Stimulated activated CD4-positive, alpha-beta T cell treated with anti-CD3 and anti-CD28 coated beads, TNF-alpha, amount 100 ng/mL, for 4 hours (primary cell): ENCODE data around the gene HBS1L.
A peak's percentile ranks its signal among the peaks of the same experiment; 100 is the strongest.

Experiments used
- DNase-seq, 3 experiments: peaks; one replicate each; pipeline ENCODE4 v3.0.0-alpha.2; 2020; ENCODE audit warnings: low read depth in 3 of 3

HBS1L gene

DNA sequence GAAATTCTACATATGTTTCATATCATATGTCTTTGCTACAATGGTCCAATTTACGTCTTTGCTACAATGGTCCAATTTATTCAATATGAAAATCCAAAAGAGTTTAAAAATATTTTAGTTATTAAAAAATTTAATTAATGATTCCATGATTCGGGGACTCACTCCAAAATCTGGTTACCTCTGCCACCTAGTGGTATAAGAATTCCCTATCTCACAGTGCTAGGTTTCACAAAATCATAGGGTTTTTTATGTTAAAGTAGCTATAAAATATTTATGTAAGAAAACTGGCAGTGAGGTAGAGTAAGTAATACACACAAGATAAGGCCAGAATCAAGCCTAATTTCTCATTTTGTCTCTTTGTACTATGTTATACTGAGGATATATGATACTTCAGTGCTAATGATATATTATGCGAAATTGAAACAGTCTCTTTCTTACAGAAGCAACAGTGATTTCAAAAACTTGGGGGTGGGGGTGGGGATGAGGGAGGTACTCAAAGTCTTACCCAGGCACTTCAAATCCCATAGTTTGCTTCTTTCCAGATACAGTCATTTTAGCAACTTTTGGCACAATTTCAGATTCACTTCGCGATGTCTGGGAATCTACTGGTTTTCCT, 52.3 kb downstream of the HBS1L start:
- DNase-seq, result no peak

GRCh38 chr6:134999107-134999506, 55.5 kb downstream of the HBS1L start:
- DNase-seq, result no peak

- DNase-seq, result no peak
Observed at GRCh38 chr6:134997133-134997995, 57.3 kb downstream of the HBS1L start.

DNA sequence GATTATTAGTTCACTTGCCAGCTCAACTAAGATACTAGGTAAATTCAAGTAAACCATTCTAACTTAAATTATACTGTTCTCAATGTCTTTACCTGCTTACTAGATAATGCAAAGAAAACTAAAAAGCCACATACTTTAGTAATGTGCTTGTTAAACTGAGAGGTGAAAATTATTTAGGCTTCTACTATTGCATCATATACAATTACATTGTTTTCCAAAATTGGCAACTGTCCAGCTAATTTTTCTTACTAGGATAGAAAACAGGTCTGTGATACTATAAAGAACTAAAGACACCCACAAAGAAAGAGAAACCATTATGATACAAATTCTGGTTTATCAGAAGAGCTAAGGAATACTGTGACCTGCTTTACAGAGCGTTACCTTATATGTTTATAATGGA, 59.1 kb downstream of the HBS1L start:
- no peak for DNase-seq

- no peak for DNase-seq
Observed at GRCh38 chr6:134994431-134994830, 60.2 kb downstream of the HBS1L start.

DNA sequence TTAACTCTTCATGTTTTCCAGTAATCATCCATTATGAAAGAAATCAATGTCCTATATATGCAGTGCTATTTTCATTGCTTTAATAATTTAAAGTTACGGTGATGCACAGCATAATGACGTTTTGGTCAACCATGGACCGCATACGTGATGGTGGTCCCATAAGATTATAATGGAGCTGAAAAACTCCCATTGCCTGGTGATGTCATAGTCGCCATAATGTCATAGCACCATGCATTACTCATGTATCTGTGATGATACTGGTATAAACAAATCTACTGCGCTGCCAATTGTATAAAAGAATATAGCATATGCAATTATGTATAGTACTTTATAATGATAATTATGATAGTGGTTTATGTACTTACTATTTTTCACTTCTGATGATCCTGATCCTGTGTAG, 62.5 kb downstream of the HBS1L start:
- no peak for DNase-seq

DNA sequence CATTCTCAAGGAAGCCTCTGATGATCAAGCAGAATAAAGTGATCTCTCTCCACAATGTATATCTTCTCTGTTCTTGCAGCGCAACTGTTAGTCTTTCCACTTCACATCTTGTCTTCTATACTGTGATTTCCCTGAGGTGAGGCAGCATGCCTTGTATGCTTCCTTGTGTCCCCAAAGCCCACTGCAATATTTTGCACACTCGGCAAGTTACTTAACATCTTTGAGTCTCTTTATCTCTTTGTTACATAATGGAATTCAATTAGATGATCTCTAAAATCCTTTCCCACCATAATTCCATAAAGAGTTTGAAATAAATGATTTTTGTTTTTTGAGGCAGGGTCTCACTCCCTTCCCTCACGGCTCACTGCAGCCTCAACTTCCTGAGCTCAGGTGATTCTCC, 64.4 kb downstream of the HBS1L start:
- no peak for DNase-seq

DNA sequence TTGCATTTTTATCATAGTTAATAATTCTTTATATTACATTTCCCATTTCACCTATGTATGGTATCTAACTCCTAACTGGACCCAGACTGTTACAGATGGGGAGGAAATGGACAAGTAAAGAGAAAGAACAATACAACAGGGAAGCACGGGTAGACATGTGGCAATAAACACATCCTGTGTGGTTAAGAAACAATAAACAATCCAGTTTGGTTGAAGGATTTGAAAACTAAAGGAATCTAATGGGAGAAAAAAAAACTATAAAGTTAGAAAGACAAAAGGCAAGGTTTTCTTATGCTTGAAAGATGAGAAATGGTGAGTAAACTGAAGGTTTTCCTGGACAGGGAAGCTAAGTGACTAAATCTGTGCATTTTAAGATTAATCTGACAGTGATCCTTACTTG, 69.8 kb downstream of the HBS1L start:
- no peak for DNase-seq

GRCh38 chr6:134983823-134984222, 70.8 kb downstream of the HBS1L start:
- DNase-seq, result no peak

DNA sequence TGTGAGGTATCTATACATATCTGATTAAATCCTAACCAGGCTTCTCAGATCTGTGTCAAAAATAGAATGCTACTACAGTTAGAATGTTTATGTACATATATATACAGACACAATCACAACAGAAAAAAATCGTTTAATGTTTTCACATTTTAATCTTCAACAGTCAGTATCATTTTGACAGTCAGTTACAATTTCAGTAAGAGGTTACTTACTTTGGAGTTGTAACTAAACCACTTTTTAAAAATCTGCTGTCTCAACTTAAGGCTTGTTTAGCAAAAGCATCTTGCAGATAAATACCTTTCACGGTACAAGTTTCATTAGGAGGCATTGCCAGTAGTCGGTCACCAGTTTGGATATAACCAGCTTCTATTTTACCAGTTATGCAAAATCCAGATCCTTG, 72.5 kb downstream of the HBS1L start:
- no peak for DNase-seq

DNA sequence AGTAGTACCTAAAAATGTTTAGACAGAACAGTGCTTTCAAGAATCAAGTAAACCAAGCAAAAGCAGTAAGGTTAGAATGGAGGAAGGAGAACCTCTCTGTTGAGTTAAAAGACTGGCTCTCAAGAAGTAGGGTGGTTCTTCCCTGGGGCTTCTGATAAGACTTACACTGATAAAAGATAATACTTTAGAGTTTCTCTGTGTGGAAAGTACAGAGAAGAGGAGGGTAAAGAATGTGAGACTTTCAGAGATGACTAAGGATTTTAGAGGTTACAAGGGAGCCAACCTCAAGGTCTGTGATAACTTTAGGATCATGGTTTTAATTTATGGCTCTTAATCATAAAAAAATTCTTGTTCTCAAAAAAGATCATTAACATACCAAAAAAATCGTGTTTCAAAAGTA, 73.8 kb downstream of the HBS1L start:
- no peak for DNase-seq

DNA sequence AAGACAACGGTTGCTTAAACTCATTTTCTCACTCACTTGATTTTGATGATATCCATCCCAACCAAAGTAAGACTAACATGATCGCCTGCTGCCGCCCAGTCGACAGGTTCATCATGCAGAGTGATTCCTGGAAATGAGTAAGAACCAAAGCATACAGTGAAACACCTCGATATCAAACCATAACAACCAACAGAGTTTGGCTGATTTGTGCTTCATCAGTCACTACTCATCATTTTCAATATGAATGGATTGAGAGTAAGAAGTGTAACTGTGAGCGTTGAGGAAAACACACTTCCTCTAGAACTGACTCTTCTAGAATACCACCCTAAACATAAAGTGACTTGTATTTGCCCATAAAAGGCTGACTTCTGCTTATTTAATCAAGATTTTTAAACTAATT, 75.5 kb downstream of the HBS1L start:
- peak in 1 of 3 experiments; percentile 15 for DNase-seq

DNA sequence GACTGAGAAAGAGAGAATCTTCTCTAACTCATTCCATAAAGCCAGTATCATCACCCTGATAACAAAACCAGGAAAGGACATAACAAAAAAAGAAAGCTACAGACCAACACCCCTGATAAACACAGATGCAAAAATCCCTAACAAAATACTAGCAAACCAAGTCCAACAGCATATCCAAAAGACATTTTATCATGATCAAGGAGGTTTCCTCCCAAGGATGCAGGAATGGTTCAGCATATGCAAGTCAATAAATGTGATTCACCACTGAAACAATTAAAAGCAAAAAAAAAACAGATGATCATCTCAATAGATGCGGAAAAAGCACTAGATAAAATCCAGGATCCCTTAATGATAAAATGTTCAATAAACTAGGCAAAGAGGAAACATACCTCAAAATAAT, 80.3 kb downstream of the HBS1L start:
- no peak for DNase-seq

DNA sequence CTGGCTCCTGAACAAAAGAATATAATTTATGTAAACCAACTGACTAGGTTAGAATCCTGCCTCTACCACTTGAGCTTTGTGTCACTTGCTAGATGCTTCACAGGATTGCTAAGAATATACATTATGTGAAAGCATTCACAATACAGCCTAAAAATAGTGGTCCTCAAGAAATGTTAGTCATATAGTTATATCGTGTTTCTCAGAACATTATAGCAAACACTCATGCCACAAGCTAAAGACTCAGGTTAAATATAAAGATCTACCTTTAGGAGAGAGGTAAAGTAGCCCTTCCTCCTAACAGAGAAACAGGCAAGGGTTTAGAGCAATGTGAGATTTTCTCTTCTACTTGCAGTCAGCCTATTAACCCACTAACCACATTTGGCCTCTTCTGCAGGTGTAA, 86.9 kb downstream of the HBS1L start:
- DNase-seq, result no peak

DNA sequence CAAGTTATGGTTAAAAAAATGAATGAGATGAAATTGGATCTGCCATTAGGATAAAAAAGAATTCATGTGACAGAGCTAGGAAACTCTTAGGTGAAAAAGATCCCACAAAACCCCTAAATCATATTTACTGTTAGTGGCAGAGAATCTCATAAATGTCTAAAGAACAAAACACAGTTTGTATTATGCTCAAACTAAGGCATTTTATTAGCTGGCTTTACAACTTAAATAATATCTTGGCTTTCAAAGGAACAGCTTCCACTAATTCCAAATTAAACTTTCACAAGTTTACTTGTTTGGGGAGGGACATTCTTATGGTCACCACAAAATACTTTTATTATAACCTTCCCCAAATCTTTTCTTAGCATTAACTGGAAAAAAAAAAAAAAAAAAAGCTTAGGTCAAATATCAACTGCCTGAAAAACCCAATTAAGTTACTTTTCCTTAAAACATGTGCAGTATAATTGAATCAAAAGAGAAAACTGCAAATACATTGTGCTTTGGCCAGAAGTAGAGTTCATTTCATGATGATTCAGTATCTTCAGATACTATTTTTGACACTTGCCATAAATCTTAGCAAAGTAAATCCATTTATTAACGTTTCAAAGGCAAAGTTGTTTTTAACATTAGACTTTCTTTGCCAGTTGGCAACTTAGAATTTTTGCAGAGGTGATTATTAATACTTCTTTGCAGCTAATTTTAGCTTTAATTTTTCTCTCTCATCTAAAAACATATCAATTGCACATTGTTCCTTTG, 90.0 kb downstream of the HBS1L start:
- no peak for DNase-seq

DNA sequence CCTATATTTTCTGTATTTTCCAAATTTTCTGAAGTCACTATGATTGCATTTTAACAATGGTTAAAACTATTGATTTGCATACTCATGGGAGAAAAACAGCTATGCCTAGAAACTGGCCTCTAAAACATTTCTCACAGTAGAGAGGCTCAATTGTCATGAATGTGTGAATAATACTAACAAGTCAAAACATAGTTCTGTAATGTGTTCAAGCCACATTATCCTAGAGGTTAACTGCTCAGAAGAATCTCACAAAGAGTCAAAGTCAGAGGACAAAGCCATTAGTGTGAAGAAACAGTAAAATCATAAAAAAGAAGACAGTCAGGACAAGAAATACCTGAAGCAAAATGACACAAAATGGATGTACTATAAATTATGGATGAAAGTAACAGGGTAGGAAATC, 92.2 kb downstream of the HBS1L start:
- no peak for DNase-seq

- no peak for DNase-seq
Observed at GRCh38 chr6:134961366-134961765, 93.3 kb downstream of the HBS1L start.

DNA sequence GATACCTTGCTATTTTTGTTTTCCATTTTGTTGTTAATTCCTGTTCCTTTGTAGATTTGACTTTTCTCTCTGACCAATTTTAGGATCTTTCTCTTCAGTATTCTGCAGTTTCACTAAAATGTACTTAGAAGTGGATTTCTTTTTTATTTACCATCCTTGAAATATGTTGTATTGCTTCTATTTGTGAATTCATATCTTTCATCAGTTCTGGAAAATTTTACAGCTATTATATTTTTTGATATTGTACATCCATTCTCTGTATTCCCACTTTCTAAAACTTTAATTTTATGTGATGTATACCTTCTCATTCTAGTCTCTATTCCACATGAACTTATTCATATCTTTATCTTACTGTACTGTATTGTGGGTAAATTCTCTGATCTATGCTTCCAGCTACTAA, 95.0 kb downstream of the HBS1L start:
- no peak for DNase-seq

DNA sequence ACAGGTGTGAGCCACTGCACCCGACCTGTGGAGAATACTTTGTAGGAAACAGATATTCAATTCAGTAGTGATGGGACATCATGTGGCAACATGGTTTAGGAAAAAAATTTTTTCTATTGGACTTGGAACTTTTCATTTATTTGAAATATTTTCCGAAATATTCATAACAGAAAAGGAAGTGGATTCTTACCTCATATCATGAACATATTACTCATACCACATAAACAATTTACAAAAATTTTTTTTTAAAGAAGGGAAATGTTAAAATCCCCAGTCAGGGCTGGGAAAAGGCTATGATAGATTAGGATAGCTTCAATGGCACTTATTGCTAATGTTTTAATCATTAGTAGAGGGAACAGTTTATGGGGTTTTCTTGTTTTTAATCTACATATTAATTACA, 97.9 kb downstream of the HBS1L start:
- no peak for DNase-seq

GRCh38 chr6:134956032-134956431, 98.6 kb downstream of the HBS1L start:
- no peak for DNase-seq

- no peak for DNase-seq
Observed at GRCh38 chr6:134954272-134955000, 100.2 kb downstream of the HBS1L start.
